Fibroblast of lung (primary cell): ENCODE data around the gene RBBP5. TPM values are rescaled to one million over a fixed set of nuclear protein-coding genes. Genes with fewer than 3 reads are reported as not detected.

Experiments used
- DNase-seq, 2 donors: peaks; one replicate each; pipeline versions ENCODE4 v3.0.0 to v3.0.0-alpha.2; 2010; ENCODE audit warnings: low read depth in 2 of 2
- H2AFZ ChIP-seq: 2 replicates; pipeline ENCODE4 v1.5.1; 2012; ENCODE audit warnings: low read length, control low read depth, inconsistent platforms
- H3K27ac ChIP-seq: 2 replicates; pipeline ENCODE4 v1.5.1; 2011; ENCODE audit warnings: low read length, control low read depth; ENCODE audit not compliant: insufficient read depth
- H3K27me3 ChIP-seq: 2 replicates; pipeline ENCODE4 v1.5.1; 2011; ENCODE audit warnings: mild to moderate bottlenecking, low read length; ENCODE audit not compliant: control insufficient read depth, insufficient read depth
- H3K36me3 ChIP-seq: 2 replicates; pipeline ENCODE4 v1.5.1; 2011; ENCODE audit warnings: low read length; ENCODE audit not compliant: control insufficient read depth, insufficient read depth
- H3K4me1 ChIP-seq: 2 replicates; pipeline ENCODE4 v1.5.1; 2011; ENCODE audit warnings: low read length; ENCODE audit not compliant: control insufficient read depth, insufficient read depth; ENCODE audit errors: extremely low read depth
- H3K4me2 ChIP-seq: 2 replicates; pipeline ENCODE4 v1.5.1; 2011; ENCODE audit warnings: low read length, control low read depth; ENCODE audit not compliant: insufficient read depth; ENCODE audit errors: extremely low read depth
- H3K4me3 ChIP-seq, 4 experiments: fragments of 200-600 bp in 1 of 4; sonication (generic) in 1 of 4; replicated peaks in 1 of 4; 2 replicates each; pipeline ENCODE4 v1.5.1; 2011 to 2016; ENCODE audit warnings: low read length in 4 of 4, low read depth in 3 of 4, mild to moderate bottlenecking in 3 of 4, control low read depth in 2 of 4, inconsistent platforms in 1 of 4, mixed read lengths in 1 of 4; ENCODE audit not compliant: insufficient read depth in 1 of 4; ENCODE audit errors: control extremely low read depth in 1 of 4
- H3K79me2 ChIP-seq: 2 replicates; pipeline ENCODE4 v1.5.1; 2012; ENCODE audit warnings: mild to moderate bottlenecking, low read length, inconsistent platforms; ENCODE audit not compliant: control insufficient read depth, insufficient read depth
- H3K9ac ChIP-seq: 2 replicates; pipeline ENCODE4 v1.5.1; 2011; ENCODE audit warnings: mild to moderate bottlenecking, low read length, control low read depth; ENCODE audit not compliant: insufficient read depth
- H3K9me3 ChIP-seq: 2 replicates; pipeline ENCODE4 v1.5.1; 2012; ENCODE audit warnings: low read depth, low read length; ENCODE audit not compliant: control insufficient read depth, insufficient read depth
- H4K20me1 ChIP-seq: 2 replicates; pipeline ENCODE4 v1.5.1; 2011; ENCODE audit warnings: low read length; ENCODE audit not compliant: control insufficient read depth, insufficient read depth; ENCODE audit errors: extremely low read depth
- EZH2 ChIP-seq: IDR thresholded peaks from 2 replicates; pipeline ENCODE4 v1.5.1; 2012; ENCODE audit warnings: low read length, control low read depth, mild to moderate bottlenecking; ENCODE audit errors: missing control alignments
- polyA plus RNA-seq, 2 donors: library from polyadenylated mRNA; depleted of rRNA in 1 of 2; stranded (reverse) in 1 of 2; unstranded in 1 of 2; fragments of >200 nt; gene quantifications; 2 replicates each; pipeline ENCODE4 v1.2.1, GENCODE V29; 2011 to 2012; ENCODE audit warnings: missing spikeins in 1 of 2
- total RNA-seq: library from RNA; depleted of rRNA; stranded (reverse); fragments of >200 nt; gene quantifications from 2 replicates; pipeline ENCODE4 v1.2.1, GENCODE V29; 2014
- TF ChIP-seq, protein P1 (sequence below), 2 donors: IDR thresholded peaks in 1 of 2; conservative IDR thresholded peaks in 1 of 2; 1 replicate in 1 of 2; 2 replicates in 1 of 2; pipeline ENCODE4 v1.5.1; 2011 to 2012; ENCODE audit warnings: low read length in 2 of 2, control low read depth in 1 of 2, inconsistent platforms in 1 of 2, low read depth in 1 of 2, mild to moderate bottlenecking in 1 of 2

RBBP5 gene
- total and polyA plus RNA-seq, 2 donors (not counting 1 experiment from before 2014, with no cell fraction given), result 16.4 to 19.8 TPM

GRCh38 chr1:205069371-205070125 lies 52.2 kb downstream of the RBBP5 start:
- H2AFZ ChIP-seq, result no peak overlapping the region
- H4K20me1 ChIP-seq, result no peaks in the 10 kb centered on the region
- no peak overlapping the region for H3K27ac ChIP-seq
- H3K36me3 ChIP-seq, result no peaks in the 10 kb centered on the region
- H3K79me2 ChIP-seq, result no peaks in the 10 kb centered on the region
- TF ChIP-seq EZH2, result no peak
- TF ChIP-seq, protein P1, sequence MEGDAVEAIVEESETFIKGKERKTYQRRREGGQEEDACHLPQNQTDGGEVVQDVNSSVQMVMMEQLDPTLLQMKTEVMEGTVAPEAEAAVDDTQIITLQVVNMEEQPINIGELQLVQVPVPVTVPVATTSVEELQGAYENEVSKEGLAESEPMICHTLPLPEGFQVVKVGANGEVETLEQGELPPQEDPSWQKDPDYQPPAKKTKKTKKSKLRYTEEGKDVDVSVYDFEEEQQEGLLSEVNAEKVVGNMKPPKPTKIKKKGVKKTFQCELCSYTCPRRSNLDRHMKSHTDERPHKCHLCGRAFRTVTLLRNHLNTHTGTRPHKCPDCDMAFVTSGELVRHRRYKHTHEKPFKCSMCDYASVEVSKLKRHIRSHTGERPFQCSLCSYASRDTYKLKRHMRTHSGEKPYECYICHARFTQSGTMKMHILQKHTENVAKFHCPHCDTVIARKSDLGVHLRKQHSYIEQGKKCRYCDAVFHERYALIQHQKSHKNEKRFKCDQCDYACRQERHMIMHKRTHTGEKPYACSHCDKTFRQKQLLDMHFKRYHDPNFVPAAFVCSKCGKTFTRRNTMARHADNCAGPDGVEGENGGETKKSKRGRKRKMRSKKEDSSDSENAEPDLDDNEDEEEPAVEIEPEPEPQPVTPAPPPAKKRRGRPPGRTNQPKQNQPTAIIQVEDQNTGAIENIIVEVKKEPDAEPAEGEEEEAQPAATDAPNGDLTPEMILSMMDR (conservative IDR thresholded peaks at IDR 0.05 in 1 of 2, IDR thresholded peaks at IDR 0.05 in 1 of 2; ENCODE audit: low read depth in 1 of 2, low read length in 2 of 2), result no peak
- no peak overlapping the region for H3K4me3 ChIP-seq
- no peaks in the 10 kb centered on the region for H3K4me1 ChIP-seq
- H3K9me3 ChIP-seq, result no peaks in the 10 kb centered on the region
- H3K9ac ChIP-seq, result no peak overlapping the region
- H3K4me2 ChIP-seq, result no peak overlapping the region
- DNase-seq, result no peak
- H3K27me3 ChIP-seq, result no peaks in the 10 kb centered on the region

GRCh38 chr1:205068457-205069040 lies 53.2 kb downstream of the RBBP5 start:
- Histone ChIP-seq H3K79me2 (no peaks in the 10 kb centered on the region), H3K9me3 (no peaks in the 10 kb centered on the region), H3K4me3 (no peak overlapping the region), H2AFZ (no peak overlapping the region), H3K9ac (no peak overlapping the region), H4K20me1 (no peaks in the 10 kb centered on the region), H3K4me2 (no peak overlapping the region), H3K27me3 (no peaks in the 10 kb centered on the region), H3K4me1 (no peaks in the 10 kb centered on the region), H3K36me3 (no peaks in the 10 kb centered on the region), H3K27ac (no peak overlapping the region)
- peak; percentile 20 to 44 for DNase-seq
- TF ChIP-seq, protein P1 (conservative IDR thresholded peaks at IDR 0.05 in 1 of 2, IDR thresholded peaks at IDR 0.05 in 1 of 2; ENCODE audit: low read depth in 1 of 2, low read length in 2 of 2), result no peak
- no peak for TF ChIP-seq EZH2

DNA sequence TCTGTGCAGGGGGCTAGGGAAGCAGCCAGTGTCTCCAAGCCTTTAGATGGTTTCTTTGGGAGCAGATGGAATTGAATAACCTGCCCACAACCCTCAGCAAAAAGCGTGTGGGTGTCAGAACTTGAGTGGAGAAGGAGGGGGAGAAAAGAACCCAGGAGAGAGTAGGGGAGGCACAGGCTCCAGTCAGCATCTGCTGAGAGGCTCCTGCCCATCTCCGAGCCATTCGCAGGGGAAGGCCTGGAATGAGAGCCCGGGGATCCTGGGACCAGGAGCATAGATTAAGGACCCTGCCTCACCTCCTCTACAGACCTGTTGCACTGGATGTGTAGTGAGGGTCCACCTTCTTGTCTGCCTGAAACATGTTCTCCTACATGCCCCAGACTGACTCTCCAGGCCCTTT lies 53.8 kb downstream of the RBBP5 start:
- H3K9me3 ChIP-seq, result no peaks in the 10 kb centered on the region
- H3K4me1 ChIP-seq, result no peaks in the 10 kb centered on the region
- no peak overlapping the region for H3K9ac ChIP-seq
- H3K27me3 ChIP-seq, result no peaks in the 10 kb centered on the region
- H3K79me2 ChIP-seq, result no peaks in the 10 kb centered on the region
- H3K27ac ChIP-seq, result no peak overlapping the region
- TF ChIP-seq, protein P1 (conservative IDR thresholded peaks at IDR 0.05 in 1 of 2, IDR thresholded peaks at IDR 0.05 in 1 of 2; ENCODE audit: low read depth in 1 of 2, low read length in 2 of 2), result no peak
- H2AFZ ChIP-seq, result no peak overlapping the region
- no peaks in the 10 kb centered on the region for H4K20me1 ChIP-seq
- no peak overlapping the region for H3K4me2 ChIP-seq
- no peak for DNase-seq
- no peaks in the 10 kb centered on the region for H3K36me3 ChIP-seq
- H3K4me3 ChIP-seq, result no peak overlapping the region
